Measurements from ENCODE around the gene PMM2. TPM values are rescaled to one million over a fixed set of nuclear protein-coding genes. Genes with fewer than 3 reads are reported as not detected.

The PMM2 gene
- total and polyA plus RNA-seq, 2 experiments from 2014 or later, result 39.6 to 46.4 TPM

GRCh38 chr16:8764525-8765250 lies 33.0 kb upstream of the PMM2 start:
- Histone ChIP-seq H3K9me2 (ENCODE audit: insufficient read depth) (no peaks in the 10 kb centered on the region), H2AFZ (no peak overlapping the region), H3K27ac (no peak overlapping the region), H3K4me1 (ENCODE audit: insufficient read depth) (no peaks in the 10 kb centered on the region), H4K20me1 (ENCODE audit: insufficient read depth) (no peaks in the 10 kb centered on the region), H3K4me3 (no peak overlapping the region), H3K4me2 (ENCODE audit: unreplicated experiment) (no peak overlapping the region), H3K27me3 (replicated peaks; ENCODE audit: insufficient read depth) (no peaks in the 10 kb centered on the region), H3K9me3 (ENCODE audit: low read depth) (no peaks in the 10 kb centered on the region), H3K9ac (no peak overlapping the region), H3K36me3 (ENCODE audit: low read depth) (no peaks in the 10 kb centered on the region), H3K79me2 (ENCODE audit: insufficient read depth) (no peaks in the 10 kb centered on the region), H3F3A (ENCODE audit: insufficient read depth) (no peaks in the 10 kb centered on the region)
- WGBS, 2 experiments (ENCODE audit: low coverage in 1 of 2, low lambda C conversion rate in 2 of 2, missing lambda C conversion rate in 2 of 2), result 81 to 82% methylated on average over 18 of the region's 18 CpGs
- TF ChIP-seq EZH2 (IDR thresholded peaks at IDR 0.05; ENCODE audit: insufficient read depth, poor library complexity, severe bottlenecking), result no peak
- DNase-seq, result no peak
- in situ Hi-C loops (cut with MboI), result no loop called here

- Histone ChIP-seq H3K27ac (no peak overlapping the region), H3K79me2 (ENCODE audit: insufficient read depth) (no peaks in the 10 kb centered on the region), H2AFZ (no peak overlapping the region), H3K9me2 (ENCODE audit: insufficient read depth) (no peaks in the 10 kb centered on the region), H3K27me3 (replicated peaks; ENCODE audit: insufficient read depth) (no peaks in the 10 kb centered on the region), H3K9ac (no peak overlapping the region), H3K4me3 (no peak overlapping the region), H3F3A (ENCODE audit: insufficient read depth) (no peaks in the 10 kb centered on the region), H3K36me3 (ENCODE audit: low read depth) (no peaks in the 10 kb centered on the region), H3K9me3 (ENCODE audit: low read depth) (no peaks in the 10 kb centered on the region), H4K20me1 (ENCODE audit: insufficient read depth) (no peaks in the 10 kb centered on the region), H3K4me2 (ENCODE audit: unreplicated experiment) (no peak overlapping the region), H3K4me1 (ENCODE audit: insufficient read depth) (no peaks in the 10 kb centered on the region)
- in situ Hi-C loops (cut with MboI), result no loop called here
- no peak for TF ChIP-seq EZH2phosphoT487 (IDR thresholded peaks at IDR 0.05; ENCODE audit: insufficient read depth, low read depth)
- TF ChIP-seq EZH2 (IDR thresholded peaks at IDR 0.05; ENCODE audit: insufficient read depth, poor library complexity, severe bottlenecking), result no peak
- no peak for DNase-seq
- 73 to 77% methylated on average over 8 of the region's 8 CpGs for WGBS, 2 experiments (ENCODE audit: low coverage in 1 of 2, low lambda C conversion rate in 2 of 2, missing lambda C conversion rate in 2 of 2)
Measured at GRCh38 chr16:8767176-8767575, 30.5 kb upstream of the PMM2 start.

- H3F3A ChIP-seq (ENCODE audit: insufficient read depth), result no peaks in the 10 kb centered on the region
- DNase-seq, result no peak
- no peak overlapping the region for H3K9ac ChIP-seq
- no peaks in the 10 kb centered on the region for H3K4me1 ChIP-seq (ENCODE audit: insufficient read depth)
- no peaks in the 10 kb centered on the region for H4K20me1 ChIP-seq (ENCODE audit: insufficient read depth)
- no peaks in the 10 kb centered on the region for H3K9me2 ChIP-seq (ENCODE audit: insufficient read depth)
- no peaks in the 10 kb centered on the region for H3K9me3 ChIP-seq (ENCODE audit: low read depth)
- no peaks in the 10 kb centered on the region for H3K27me3 ChIP-seq (replicated peaks; ENCODE audit: insufficient read depth)
- TF ChIP-seq EZH2 (IDR thresholded peaks at IDR 0.05; ENCODE audit: insufficient read depth, poor library complexity, severe bottlenecking) (no peak), EZH2phosphoT487 (IDR thresholded peaks at IDR 0.05; ENCODE audit: insufficient read depth, low read depth) (no peak)
- no peak overlapping the region for H3K27ac ChIP-seq
- no peak overlapping the region for H3K4me3 ChIP-seq
- in situ Hi-C loops (cut with MboI), result no loop called here
- H3K36me3 ChIP-seq (ENCODE audit: low read depth), result no peaks in the 10 kb centered on the region
- no peak overlapping the region for H3K4me2 ChIP-seq (ENCODE audit: unreplicated experiment)
- H2AFZ ChIP-seq, result no peak overlapping the region
- no peaks in the 10 kb centered on the region for H3K79me2 ChIP-seq (ENCODE audit: insufficient read depth)
- 76 to 78% methylated on average over 12 of the region's 12 CpGs for WGBS, 2 experiments (ENCODE audit: low coverage in 1 of 2, low lambda C conversion rate in 2 of 2, missing lambda C conversion rate in 2 of 2)
Measured at GRCh38 chr16:8768283-8768682, 29.4 kb upstream of the PMM2 start.

- Histone ChIP-seq H3K4me3 (no peak overlapping the region), H3K9ac (no peak overlapping the region), H3K9me3 (ENCODE audit: low read depth) (no peaks in the 10 kb centered on the region), H4K20me1 (ENCODE audit: insufficient read depth) (no peaks in the 10 kb centered on the region), H3K9me2 (ENCODE audit: insufficient read depth) (no peaks in the 10 kb centered on the region), H3K4me1 (ENCODE audit: insufficient read depth) (no peaks in the 10 kb centered on the region), H3K36me3 (ENCODE audit: low read depth) (no peaks in the 10 kb centered on the region), H3K27me3 (replicated peaks; ENCODE audit: insufficient read depth) (no peaks in the 10 kb centered on the region), H2AFZ (no peak overlapping the region), H3K4me2 (ENCODE audit: unreplicated experiment) (no peak overlapping the region), H3K79me2 (ENCODE audit: insufficient read depth) (no peaks in the 10 kb centered on the region), H3K27ac (no peak overlapping the region), H3F3A (ENCODE audit: insufficient read depth) (no peaks in the 10 kb centered on the region)
- no peak for DNase-seq
- TF ChIP-seq EZH2 (IDR thresholded peaks at IDR 0.05; ENCODE audit: insufficient read depth, poor library complexity, severe bottlenecking), result no peak
- TF ChIP-seq EZH2phosphoT487 (IDR thresholded peaks at IDR 0.05; ENCODE audit: insufficient read depth, low read depth), result no peak
- in situ Hi-C loops (cut with MboI), result no loop called here
- 73 to 77% methylated on average over 12 of the region's 12 CpGs for WGBS, 2 experiments (ENCODE audit: low coverage in 1 of 2, low lambda C conversion rate in 2 of 2, missing lambda C conversion rate in 2 of 2)
Measured at GRCh38 chr16:8768692-8769091, 28.9 kb upstream of the PMM2 start.
